Right lobe of liver (tissue), 6 donors: ENCODE measurements around the gene RETREG1. TPM values are rescaled to one million over a fixed set of nuclear protein-coding genes. Genes with fewer than 3 reads are reported as not detected.

Source experiments
- ATAC-seq, 4 donors: fragments of 200-7000 bp; cut with Tn5 transposase; one replicate each; pipeline ENCODE4 v1.9.1; 2020; ENCODE audit warnings: mild to moderate bottlenecking in 4 of 4, moderate library complexity in 4 of 4
- DNase-seq, 3 donors: peaks; one replicate each; pipeline ENCODE4 v3.0.0-alpha.2; 2020
- H3K27ac ChIP-seq, 3 donors: fragments of 200-600 bp; one replicate each; pipeline ENCODE4 v1.8.0; 2022
- H3K27me3 ChIP-seq, 2 donors: fragments of 200-600 bp; one replicate each; pipeline ENCODE4 v1.8.0; 2022
- H3K36me3 ChIP-seq, 4 donors: fragments of 200-600 bp; sonication (generic) in 1 of 4; one replicate each; pipeline versions ENCODE4 v1.5.1 to v1.8.0; 2017 to 2022; ENCODE audit warnings: control low read depth in 1 of 4
- H3K4me1 ChIP-seq, 4 donors: fragments of 200-600 bp; sonication (generic) in 1 of 4; one replicate each; pipeline versions ENCODE4 v1.5.1 to v1.8.0; 2017 to 2022; ENCODE audit warnings: control low read depth in 1 of 4
- H3K4me3 ChIP-seq, 3 donors: fragments of 200-600 bp; one replicate each; pipeline ENCODE4 v1.8.0; 2022
- H3K9me3 ChIP-seq, 4 donors: fragments of 200-600 bp; sonication (generic) in 1 of 4; one replicate each; pipeline versions ENCODE4 v1.5.1 to v1.8.0; 2017 to 2022; ENCODE audit warnings: control low read depth in 1 of 4
- CTCF ChIP-seq, 4 donors: fragments of 200-600 bp in 3 of 4; fragments of 450-650 bp in 1 of 4; IDR thresholded peaks; one replicate each; pipeline versions ENCODE4 v1.5.1 to v1.8.0; 2016 to 2022; ENCODE audit warnings: antibody characterized with exemption in 4 of 4, mild to moderate bottlenecking in 2 of 4
- POLR2A ChIP-seq: fragments of 450-650 bp; IDR thresholded peaks from one replicate; pipeline ENCODE4 v1.6.1; 2017; ENCODE audit warnings: antibody characterized with exemption, mild to moderate bottlenecking
- WGBS: methylation state at CpG from one replicate; pipeline ENCODE4 v1.1.6; 2018; ENCODE audit warnings: low coverage, low lambda C conversion rate; ENCODE audit not compliant: insufficient coverage; ENCODE audit errors: missing lambda C conversion rate; 5-methylcytosine and 5-hydroxymethylcytosine counted together
- intact Hi-C, 2 donors: fragments of 100-400 bp; cut with DNase I; formaldehyde crosslinking; loops; one replicate each; pipeline versions ENCODE4 v1.11.2 to v1.14.1; 2022
- total RNA-seq, 6 experiments: library from RNA; depleted of rRNA in 2 of 6; stranded (reverse); fragments of >200 nt in 2 of 6; fragmentation: NEBNext Ultra II Directional in 3 of 6; extraction: Animal tissue kit (Norgen Biotek cat#: 25700) in 3 of 6; gene quantifications; one replicate each; pipeline versions ENCODE4 v1.1.0 to v1.2.4, GENCODE V29; 2016 to 2023
- donor health status: DM: no; HTN: yes; CAD: no.
- donor health status: DM: no; HTN: no; CAD: no.
- donor health status: DM: no; HTN: no; CAD: no.
- donor health status: DM: no; HTN: yes; CAD: no.
- donor health status: DM: no; HTN: yes; CAD: no.

RETREG1 gene
- total RNA-seq, 6 experiments from 2014 or later: 17.2 to 70.8 (median 30.2) TPM

GRCh38 chr5:16596581-16596940 is 20.2 kb downstream of the RETREG1 start:
- ATAC-seq: no peak
- H3K4me1 ChIP-seq: peaks cover 0 to 9% (median 2%) of the 10 kb centered on the region in 4 donors

DNA sequence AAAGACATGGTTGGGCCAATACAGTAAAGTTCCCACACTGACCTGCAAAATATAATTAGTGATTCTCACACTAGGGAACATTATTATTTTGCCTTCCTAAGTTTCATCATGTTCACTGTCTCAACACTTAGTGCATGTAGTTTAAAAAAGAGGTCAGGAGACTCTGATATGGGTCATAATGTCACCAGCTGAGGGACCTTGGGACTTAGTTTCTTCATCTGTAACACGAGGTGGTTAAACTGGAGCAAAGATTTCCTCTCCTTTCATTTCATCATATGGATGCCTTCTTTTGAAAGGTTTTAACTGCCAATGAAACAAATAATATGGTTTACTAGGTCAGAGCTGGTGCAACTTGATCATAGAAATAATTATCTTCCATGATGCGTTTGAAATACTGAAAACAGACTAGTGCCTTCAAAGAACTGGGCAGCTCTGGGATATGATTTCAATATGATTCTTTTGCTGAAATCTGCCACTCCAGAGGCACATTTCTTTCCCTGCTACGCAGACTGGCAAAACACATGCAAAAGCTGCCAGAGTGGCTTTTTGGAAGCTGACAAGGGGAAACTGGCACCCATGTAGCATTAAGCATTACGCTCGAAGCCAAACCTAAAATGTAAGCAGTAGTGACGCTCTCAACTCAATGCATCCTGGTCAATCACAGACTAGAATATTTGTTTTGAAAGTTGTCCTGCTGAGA is 20.8 kb downstream of the RETREG1 start:
- peaks cover 0 to 9% (median 2%) of the 10 kb centered on the region in 4 donors for H3K4me1 ChIP-seq
- H3K36me3 ChIP-seq: no peaks in the 10 kb centered on the region
- DNase-seq (no peak), ATAC-seq (no peak)
- H3K27me3 ChIP-seq: no peaks in the 10 kb centered on the region
- intact Hi-C loops: no loop called here
- H3K4me3 ChIP-seq: no peak overlapping the region
- H3K27ac ChIP-seq: no peak overlapping the region
- H3K9me3 ChIP-seq: no peaks in the 10 kb centered on the region
- WGBS: 73% methylated on average over 4 of the region's 6 CpGs
- TF ChIP-seq POLR2A: no peak
- no peak for TF ChIP-seq CTCF (IDR thresholded peaks at IDR 0.05)

More at GRCh38 chr5:16596581-16596940, 20.2 kb downstream of the RETREG1 start:
- no peaks in the 10 kb centered on the region for H3K9me3 ChIP-seq
- H3K36me3 ChIP-seq: no peaks in the 10 kb centered on the region
- H3K4me3 ChIP-seq: no peak overlapping the region
- no peak for DNase-seq
- no peak for TF ChIP-seq POLR2A
- TF ChIP-seq CTCF (IDR thresholded peaks at IDR 0.05): no peak
- intact Hi-C loops: no loop called here
- no peak overlapping the region for H3K27ac ChIP-seq
- H3K27me3 ChIP-seq: no peaks in the 10 kb centered on the region
- WGBS: 85% methylated on average over 4 of the region's 5 CpGs

DNA sequence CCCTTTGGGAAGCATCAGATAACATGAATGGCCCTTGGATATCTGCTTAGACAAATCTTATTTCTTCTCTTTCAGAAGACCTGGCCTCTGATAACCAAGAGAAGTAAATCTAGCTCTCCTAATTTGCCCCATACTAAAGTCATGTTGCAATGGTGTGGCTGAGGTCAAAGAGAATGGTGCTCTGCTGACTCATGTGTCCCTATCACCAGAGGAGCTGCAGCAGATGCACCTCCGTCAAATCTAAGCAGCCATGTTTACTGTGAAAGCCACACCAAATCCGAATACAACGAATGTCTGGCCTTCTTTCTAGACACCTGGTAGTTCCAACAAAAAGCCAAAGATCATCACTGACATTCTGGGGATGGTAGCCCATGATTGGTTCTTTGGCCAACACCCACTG is 23.2 kb downstream of the RETREG1 start:
- Histone ChIP-seq H3K4me1 (peaks cover 0 to 24% (median 8%) of the 10 kb centered on the region in 4 donors), H3K27ac (no peak overlapping the region), H3K36me3 (no peaks in the 10 kb centered on the region), H3K4me3 (no peak overlapping the region), H3K27me3 (no peaks in the 10 kb centered on the region), H3K9me3 (no peaks in the 10 kb centered on the region)
- TF ChIP-seq POLR2A (no peak), CTCF (IDR thresholded peaks at IDR 0.05) (no peak)
- no peak for DNase-seq
- ATAC-seq: peak in 3 of 4 donors; percentile 34 to 61 (median 37)
- WGBS: 51% methylated on average over 3 of the region's 3 CpGs
- intact Hi-C loops: no loop called here

DNA sequence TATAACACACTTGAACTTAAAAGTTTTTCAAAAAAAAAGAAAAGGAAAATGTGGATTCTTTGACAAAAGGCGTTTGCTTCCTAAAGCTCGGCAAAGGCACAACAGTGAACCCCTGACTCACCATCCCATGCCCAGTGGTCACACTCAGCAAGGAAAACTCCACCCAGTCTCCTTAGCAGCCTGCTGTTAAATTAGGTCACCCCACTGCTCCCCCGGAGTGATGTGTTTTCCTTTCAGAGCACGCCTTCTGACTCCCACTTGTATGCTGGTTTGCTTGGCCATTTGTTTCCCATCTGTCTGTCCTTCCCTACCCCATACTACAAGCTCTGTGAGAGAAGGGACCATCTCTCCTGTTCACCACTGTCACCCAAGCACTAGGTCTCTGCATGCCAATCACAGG is 23.8 kb downstream of the RETREG1 start:
- Histone ChIP-seq H3K27ac (no peak overlapping the region), H3K27me3 (no peaks in the 10 kb centered on the region), H3K9me3 (no peaks in the 10 kb centered on the region), H3K4me3 (no peak overlapping the region), H3K36me3 (no peaks in the 10 kb centered on the region), H3K4me1 (peaks cover 0 to 30% (median 11%) of the 10 kb centered on the region in 4 donors)
- TF ChIP-seq CTCF (IDR thresholded peaks at IDR 0.05) (no peak), POLR2A (no peak)
- DNase-seq (no peak), ATAC-seq (no peak)
- WGBS: 96% methylated on average over 3 of the region's 4 CpGs
- intact Hi-C loops: no loop called here
